ENCODE data around the gene SEMA3G.

SEMA3G gene

GRCh38 chr3:52444860-52445793, at the start of gene SEMA3G:
SEMA3G (minus strand) TSS chr3:52445103; CDS start chr3:52445027, 76 bp downstream.
- DNase-seq (ENCODE audit: low spot score), result peak; percentile 83
- TF ChIP-seq, protein P1, sequence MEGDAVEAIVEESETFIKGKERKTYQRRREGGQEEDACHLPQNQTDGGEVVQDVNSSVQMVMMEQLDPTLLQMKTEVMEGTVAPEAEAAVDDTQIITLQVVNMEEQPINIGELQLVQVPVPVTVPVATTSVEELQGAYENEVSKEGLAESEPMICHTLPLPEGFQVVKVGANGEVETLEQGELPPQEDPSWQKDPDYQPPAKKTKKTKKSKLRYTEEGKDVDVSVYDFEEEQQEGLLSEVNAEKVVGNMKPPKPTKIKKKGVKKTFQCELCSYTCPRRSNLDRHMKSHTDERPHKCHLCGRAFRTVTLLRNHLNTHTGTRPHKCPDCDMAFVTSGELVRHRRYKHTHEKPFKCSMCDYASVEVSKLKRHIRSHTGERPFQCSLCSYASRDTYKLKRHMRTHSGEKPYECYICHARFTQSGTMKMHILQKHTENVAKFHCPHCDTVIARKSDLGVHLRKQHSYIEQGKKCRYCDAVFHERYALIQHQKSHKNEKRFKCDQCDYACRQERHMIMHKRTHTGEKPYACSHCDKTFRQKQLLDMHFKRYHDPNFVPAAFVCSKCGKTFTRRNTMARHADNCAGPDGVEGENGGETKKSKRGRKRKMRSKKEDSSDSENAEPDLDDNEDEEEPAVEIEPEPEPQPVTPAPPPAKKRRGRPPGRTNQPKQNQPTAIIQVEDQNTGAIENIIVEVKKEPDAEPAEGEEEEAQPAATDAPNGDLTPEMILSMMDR (IDR thresholded peaks at IDR 0.05; ENCODE audit: extremely low read depth, missing control alignments), result peak; percentile 15

DNA sequence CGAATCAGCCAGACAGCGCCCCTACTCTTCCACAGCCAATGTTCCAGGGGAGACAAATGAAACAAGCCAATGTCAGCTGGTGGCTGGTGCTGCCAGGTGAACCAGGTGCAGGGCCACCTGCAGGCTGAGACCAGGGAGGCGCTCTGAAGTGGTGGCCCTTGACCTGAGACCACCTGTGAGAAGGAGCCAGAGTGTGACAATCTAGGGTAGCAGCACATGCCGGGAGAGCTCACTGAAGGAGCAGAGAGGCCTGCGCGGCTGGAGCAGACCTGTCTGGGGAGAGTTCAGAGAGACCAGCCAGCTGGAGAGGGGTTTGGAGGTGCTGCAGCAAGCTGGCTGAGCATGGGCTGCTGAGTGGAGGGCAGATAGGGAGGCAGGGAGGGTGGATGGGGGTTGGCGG, 49.5 kb upstream of the SEMA3G start:
- no peak for DNase-seq (ENCODE audit: low spot score)
- TF ChIP-seq, protein P1 (IDR thresholded peaks at IDR 0.05; ENCODE audit: extremely low read depth, missing control alignments), result no peak

- TF ChIP-seq, protein P1 (IDR thresholded peaks at IDR 0.05; ENCODE audit: extremely low read depth, missing control alignments), result no peak
- no peak for DNase-seq (ENCODE audit: low spot score)
Observed at GRCh38 chr3:52493232-52494017, 48.5 kb upstream of the SEMA3G start.

GRCh38 chr3:52492059-52492458, 47.2 kb upstream of the SEMA3G start:
- DNase-seq (ENCODE audit: low spot score), result no peak
- TF ChIP-seq, protein P1 (IDR thresholded peaks at IDR 0.05; ENCODE audit: extremely low read depth, missing control alignments), result no peak

DNA sequence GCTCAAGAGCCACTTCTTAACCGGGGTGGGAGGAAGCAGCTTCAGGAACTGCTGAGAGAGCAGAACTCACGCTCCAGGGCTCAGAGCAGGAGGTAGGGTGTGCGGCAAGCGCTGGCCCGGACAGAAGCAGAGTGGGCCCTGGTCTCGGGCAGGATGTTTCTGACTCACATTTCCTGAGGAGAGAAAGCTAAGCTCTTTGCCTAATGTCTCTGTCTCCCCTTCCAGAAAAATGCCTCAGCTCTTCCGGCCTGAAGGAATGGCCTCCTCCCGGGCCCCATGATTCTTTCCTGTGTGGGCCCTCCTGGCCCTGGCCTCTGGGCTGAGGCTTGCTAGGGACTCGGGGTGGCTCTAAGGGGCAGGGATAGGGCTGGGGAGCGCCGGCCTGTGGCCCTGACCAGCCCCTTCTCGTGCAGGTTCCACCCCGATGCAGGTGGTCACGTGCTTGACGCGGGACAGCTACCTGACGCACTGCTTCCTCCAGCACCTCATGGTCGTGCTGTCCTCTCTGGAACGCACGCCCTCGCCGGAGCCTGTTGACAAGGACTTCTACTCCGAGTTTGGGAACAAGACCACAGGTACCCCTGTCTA, 46.1 kb upstream of the SEMA3G start:
- TF ChIP-seq, protein P1 (IDR thresholded peaks at IDR 0.05; ENCODE audit: extremely low read depth, missing control alignments), result no peak

DNA sequence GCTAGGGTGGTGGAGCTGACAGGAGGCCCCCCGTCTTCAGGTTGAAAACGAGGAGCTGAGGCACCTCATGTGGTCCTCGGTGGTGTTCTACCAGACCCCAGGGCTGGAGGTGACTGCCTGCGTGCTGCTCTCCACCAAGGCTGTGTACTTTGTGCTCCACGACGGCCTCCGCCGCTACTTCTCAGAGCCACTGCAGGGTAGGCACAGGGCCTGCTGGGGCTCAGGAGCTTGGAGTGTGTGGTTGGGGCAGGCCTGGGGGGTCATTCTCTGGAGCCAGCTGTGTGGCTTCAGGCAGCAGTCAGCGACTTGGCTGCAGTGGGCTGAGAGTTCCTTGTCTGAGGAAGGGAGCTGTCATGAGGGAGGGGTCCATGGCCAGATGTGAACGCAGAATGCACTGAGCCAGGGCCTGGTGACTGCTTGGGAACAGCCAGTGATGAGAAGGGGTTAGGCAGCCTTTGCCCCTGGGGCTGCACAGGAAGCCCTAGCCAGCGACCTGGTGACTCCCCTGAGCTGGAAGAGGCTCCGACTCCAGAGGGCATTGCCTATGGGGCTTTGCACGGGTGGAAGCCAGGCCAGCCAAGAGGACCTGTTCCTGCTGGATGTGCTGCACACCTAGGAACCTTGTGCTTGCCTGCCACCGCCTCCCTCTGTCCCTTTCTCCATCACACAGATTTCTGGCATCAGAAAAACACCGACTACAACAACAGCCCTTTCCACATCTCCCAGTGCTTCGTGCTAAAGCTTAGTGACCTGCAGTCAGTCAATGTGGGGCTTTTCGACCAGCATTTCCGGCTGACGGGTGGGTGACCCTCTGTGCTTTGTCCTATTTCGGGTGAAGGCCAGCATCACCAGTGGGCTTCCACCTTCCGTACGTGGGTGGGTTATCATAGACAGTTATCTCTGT, 45.4 kb upstream of the SEMA3G start:
- DNase-seq (ENCODE audit: low spot score), result no peak
- TF ChIP-seq, protein P1 (IDR thresholded peaks at IDR 0.05; ENCODE audit: extremely low read depth, missing control alignments), result no peak

More for the DNA sequence above, 46.1 kb upstream of the SEMA3G start:
- no peak for DNase-seq (ENCODE audit: low spot score)

Data from GM20000 (cell line).